Measurements from ENCODE around the gene NUP42. TPM values are rescaled to one million over a fixed set of nuclear protein-coding genes. Genes with fewer than 3 reads are reported as not detected.

NUP42 gene
- total RNA-seq, 1 donor from 2014 or later = 38.4 TPM

GRCh38 chr7:23210506-23210905, 28.7 kb downstream of the NUP42 start:
- H3K36me3 Mint-ChIP-seq = peaks cover 1% of the 10 kb centered on the region
- no peak for TF ChIP-seq CTCF (conservative IDR thresholded peaks at IDR 0.05)
- H3K9me3 Mint-ChIP-seq = no peaks in the 10 kb centered on the region
- no peak overlapping the region for H3K4me3 Mint-ChIP-seq
- H3K4me1 Mint-ChIP-seq (ENCODE audit: unreplicated experiment) = peaks cover 20% of the 10 kb centered on the region
- H3K27ac Mint-ChIP-seq = no peak overlapping the region
- peaks cover 5% of the 10 kb centered on the region for H3K27me3 Mint-ChIP-seq
- DNase-seq (ENCODE audit: extremely low spot score, unreplicated experiment) = no peak

GRCh38 chr7:23211589-23211988, 29.7 kb downstream of the NUP42 start:
- H3K27me3 Mint-ChIP-seq = peaks cover 5% of the 10 kb centered on the region
- H3K4me1 Mint-ChIP-seq (ENCODE audit: unreplicated experiment) = peaks cover 20% of the 10 kb centered on the region
- peak overlapping the region; percentile 67 for H3K4me3 Mint-ChIP-seq
- no peak for DNase-seq (ENCODE audit: extremely low spot score, unreplicated experiment)
- peak overlapping the region; percentile 81 for H3K27ac Mint-ChIP-seq
- no peaks in the 10 kb centered on the region for H3K36me3 Mint-ChIP-seq
- no peaks in the 10 kb centered on the region for H3K9me3 Mint-ChIP-seq
- no peak for TF ChIP-seq CTCF (conservative IDR thresholded peaks at IDR 0.05)

GRCh38 chr7:23212395-23212794, 30.5 kb downstream of the NUP42 start:
- H3K27ac Mint-ChIP-seq = peak overlapping the region; percentile 81
- TF ChIP-seq CTCF (conservative IDR thresholded peaks at IDR 0.05) = no peak

GRCh38 chr7:23212841-23213240, 31.0 kb downstream of the NUP42 start:
- no peak for DNase-seq (ENCODE audit: extremely low spot score, unreplicated experiment)
- no peak overlapping the region for H3K27ac Mint-ChIP-seq
- peaks cover 20% of the 10 kb centered on the region for H3K4me1 Mint-ChIP-seq (ENCODE audit: unreplicated experiment)
- no peaks in the 10 kb centered on the region for H3K9me3 Mint-ChIP-seq
- TF ChIP-seq CTCF (conservative IDR thresholded peaks at IDR 0.05) = no peak
- no peak overlapping the region for H3K4me3 Mint-ChIP-seq
- H3K27me3 Mint-ChIP-seq = peaks cover 2% of the 10 kb centered on the region
- no peaks in the 10 kb centered on the region for H3K36me3 Mint-ChIP-seq

More at GRCh38 chr7:23212395-23212794, 30.5 kb downstream of the NUP42 start:
- H3K4me1 Mint-ChIP-seq (ENCODE audit: unreplicated experiment) = peaks cover 20% of the 10 kb centered on the region
- no peaks in the 10 kb centered on the region for H3K9me3 Mint-ChIP-seq
- DNase-seq (ENCODE audit: extremely low spot score, unreplicated experiment) = no peak
- H3K27me3 Mint-ChIP-seq = peaks cover under 1% of the 10 kb centered on the region
- peak overlapping the region; percentile 30 for H3K4me3 Mint-ChIP-seq
- no peaks in the 10 kb centered on the region for H3K36me3 Mint-ChIP-seq

GRCh38 chr7:23213755-23214154, 31.9 kb downstream of the NUP42 start:
- no peak overlapping the region for H3K4me3 Mint-ChIP-seq

More at GRCh38 chr7:23213755-23214154, 31.9 kb downstream of the NUP42 start:
- TF ChIP-seq CTCF (conservative IDR thresholded peaks at IDR 0.05) = no peak
- no peak for DNase-seq (ENCODE audit: extremely low spot score, unreplicated experiment)
- Mint-ChIP-seq H3K9me3 (no peaks in the 10 kb centered on the region), H3K4me1 (ENCODE audit: unreplicated experiment) (peaks cover 20% of the 10 kb centered on the region), H3K36me3 (no peaks in the 10 kb centered on the region), H3K27me3 (peaks cover 7% of the 10 kb centered on the region), H3K27ac (peak overlapping the region; percentile 56)

All from type B pancreatic cell (in vitro differentiated cells).